Karpas-422 (cell line): ENCODE data around the gene DAB2IP. TPM values are rescaled to one million over a fixed set of nuclear protein-coding genes. Genes with fewer than 3 reads are reported as not detected.

ENCODE experiments used
- DNase-seq: peaks from one replicate; pipeline ENCODE4 v3.0.0-alpha.2; 2015
- H2AFZ ChIP-seq: fragments of 200-600 bp; sonication (generic); 2 replicates; pipeline ENCODE4 v1.6.1; 2014; ENCODE audit warnings: antibody characterized with exemption, low read length, mixed read lengths
- H3K27ac ChIP-seq: fragments of 200-600 bp; sonication (generic); 2 replicates; pipeline ENCODE4 v1.5.1; 2014; ENCODE audit warnings: mild to moderate bottlenecking, low read length, moderate library complexity
- H3K27me3 ChIP-seq: fragments of 200-600 bp; sonication (generic); 2 replicates; pipeline ENCODE4 v1.6.1; 2014; ENCODE audit warnings: low read length, mixed read lengths
- H3K36me3 ChIP-seq: fragments of 200-600 bp; sonication (generic); 2 replicates; pipeline ENCODE4 v1.6.1; 2014; ENCODE audit warnings: low read length, mixed read lengths; ENCODE audit not compliant: insufficient read depth
- H3K4me1 ChIP-seq: fragments of 200-600 bp; sonication (generic); 2 replicates; pipeline ENCODE4 v1.6.1; 2014; ENCODE audit warnings: mild to moderate bottlenecking, low read length, mixed read lengths
- H3K4me2 ChIP-seq: fragments of 200-600 bp; sonication (generic); 2 replicates; pipeline ENCODE4 v1.6.1; 2014; ENCODE audit warnings: low read length, low read depth, mild to moderate bottlenecking; ENCODE audit not compliant: poor library complexity, severe bottlenecking
- H3K4me3 ChIP-seq: fragments of 200-600 bp; sonication (generic); 2 replicates; pipeline ENCODE4 v1.5.1; 2014; ENCODE audit warnings: mild to moderate bottlenecking, antibody characterized with exemption, low read length, mixed read lengths
- H3K79me2 ChIP-seq: fragments of 200-600 bp; sonication (generic); 2 replicates; pipeline ENCODE4 v1.6.1; 2014; ENCODE audit warnings: mild to moderate bottlenecking, low read length, mixed read lengths
- H3K9ac ChIP-seq: fragments of 200-600 bp; sonication (generic); 2 replicates; pipeline ENCODE4 v1.6.0; 2014; ENCODE audit warnings: low read length
- H3K9me2 ChIP-seq: fragments of 200-600 bp; sonication (generic), shearing (Covaris generic); replicated peaks from 2 replicates; pipeline ENCODE4 v1.6.0; 2014; ENCODE audit warnings: mild to moderate bottlenecking, low read length, moderate library complexity; ENCODE audit not compliant: insufficient read depth
- H3K9me3 ChIP-seq: fragments of 300-700, 200-600 bp; sonication (generic); 2 replicates; pipeline ENCODE4 v1.6.1; 2014; ENCODE audit warnings: low read length, mixed read lengths
- H4K20me1 ChIP-seq: fragments of 200-600 bp; sonication (generic); 2 replicates; pipeline ENCODE4 v1.6.1; 2014; ENCODE audit warnings: mild to moderate bottlenecking, antibody characterized with exemption, low read length, low read depth; ENCODE audit not compliant: insufficient read depth
- total RNA-seq: library from RNA; depleted of rRNA; stranded (reverse); fragments of >200 nt; shearing (Covaris generic); gene quantifications from 2 replicates; pipeline ENCODE4 v1.2.3, GENCODE V29; 2014; ENCODE audit warnings: low replicate concordance

The DAB2IP gene
- total RNA-seq, 1 experiment from 2014 or later, result 1.3 TPM

DNA sequence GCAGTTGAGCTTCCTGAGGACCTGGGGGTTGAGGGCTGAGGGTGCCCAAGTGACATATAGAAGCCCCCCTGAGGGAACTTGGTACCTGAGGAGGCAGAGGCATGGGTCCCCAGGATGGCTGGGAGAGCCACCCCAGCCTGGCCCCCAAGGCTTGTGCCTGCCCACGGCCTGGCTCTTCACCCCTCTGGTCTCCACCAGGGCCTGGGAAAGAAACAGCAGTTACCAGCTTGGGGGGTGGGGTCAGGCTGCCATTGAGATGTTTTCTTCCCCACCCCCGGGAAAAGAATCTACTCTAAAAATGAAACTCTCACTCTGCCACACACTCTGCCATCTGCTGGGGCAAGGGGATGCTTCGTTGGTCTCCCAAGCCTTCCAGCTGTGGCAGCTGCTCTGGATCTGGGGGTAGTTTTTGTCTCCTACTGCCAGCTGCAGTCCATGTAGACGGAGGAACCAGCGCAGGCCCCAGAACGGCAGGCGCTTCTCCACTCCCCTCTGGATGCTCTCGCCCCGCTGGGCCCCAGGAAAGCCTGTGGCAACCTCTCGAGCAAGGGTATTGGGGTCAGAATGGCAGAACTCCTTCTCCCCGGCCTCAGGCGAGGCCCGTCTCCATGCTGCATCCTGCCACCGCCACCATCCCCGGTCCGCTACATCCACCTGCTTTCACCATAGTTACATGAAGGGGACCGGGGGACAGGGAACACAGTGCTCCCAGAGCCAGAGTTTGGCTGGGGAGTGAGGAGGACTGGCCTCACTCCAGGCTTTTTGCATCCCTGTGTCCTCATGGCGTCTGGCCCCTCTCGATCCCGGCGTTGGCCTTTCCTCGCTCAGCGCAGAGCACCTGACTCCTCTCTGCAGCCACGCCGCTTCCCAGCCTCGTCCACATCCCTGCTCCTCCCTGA lies 123.5 kb downstream of the DAB2IP start:
- Histone ChIP-seq H3K4me3 (no peak overlapping the region), H2AFZ (no peak overlapping the region), H3K4me1 (no peaks in the 10 kb centered on the region), H4K20me1 (no peaks in the 10 kb centered on the region), H3K27me3 (no peaks in the 10 kb centered on the region), H3K4me2 (no peak overlapping the region), H3K79me2 (no peaks in the 10 kb centered on the region), H3K36me3 (no peaks in the 10 kb centered on the region), H3K9ac (no peak overlapping the region), H3K27ac (no peak overlapping the region), H3K9me3 (no peaks in the 10 kb centered on the region), H3K9me2 (no peaks in the 10 kb centered on the region)
- DNase-seq, result no peak

DNA sequence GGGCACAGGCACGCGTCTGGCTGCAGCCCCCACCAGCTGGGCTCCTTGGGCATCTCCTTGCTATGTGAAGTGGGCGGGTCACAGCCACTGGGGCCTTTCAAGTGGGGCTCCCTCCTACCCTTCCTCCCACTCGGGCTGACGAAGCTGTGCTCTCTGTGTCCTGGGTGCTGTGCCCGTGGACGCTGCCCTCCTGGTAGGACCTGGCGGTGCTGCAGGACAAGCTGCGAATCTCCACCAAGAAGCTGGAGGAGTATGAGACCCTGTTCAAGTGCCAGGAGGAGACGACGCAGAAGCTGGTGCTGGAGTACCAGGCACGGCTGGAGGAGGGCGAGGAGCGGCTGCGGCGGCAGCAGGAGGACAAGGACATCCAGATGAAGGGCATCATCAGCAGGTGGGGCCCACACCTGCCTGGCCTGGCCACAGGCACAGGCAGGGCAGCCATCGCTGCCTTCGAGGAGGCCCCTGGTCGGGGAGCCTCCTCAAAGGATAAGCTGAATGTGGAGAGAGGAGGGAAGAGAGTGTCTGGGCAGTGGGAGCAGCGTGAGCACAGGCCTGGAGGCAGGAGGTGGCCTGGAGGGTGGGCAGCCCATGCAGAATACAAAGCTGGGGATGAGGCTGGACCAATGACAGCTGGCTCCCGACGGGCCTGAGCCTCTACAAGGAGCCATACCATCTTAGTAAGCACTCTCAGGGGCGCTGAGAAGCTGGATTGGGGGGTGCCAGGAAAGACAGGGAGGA lies 124.7 kb downstream of the DAB2IP start:
- no peak overlapping the region for H3K4me2 ChIP-seq
- no peaks in the 10 kb centered on the region for H3K27me3 ChIP-seq
- H2AFZ ChIP-seq, result no peak overlapping the region
- no peaks in the 10 kb centered on the region for H3K9me2 ChIP-seq
- no peaks in the 10 kb centered on the region for H3K9me3 ChIP-seq
- no peaks in the 10 kb centered on the region for H4K20me1 ChIP-seq
- H3K36me3 ChIP-seq, result no peaks in the 10 kb centered on the region
- no peak overlapping the region for H3K27ac ChIP-seq
- no peak overlapping the region for H3K9ac ChIP-seq
- no peak for DNase-seq
- H3K79me2 ChIP-seq, result no peaks in the 10 kb centered on the region
- no peaks in the 10 kb centered on the region for H3K4me1 ChIP-seq
- no peak overlapping the region for H3K4me3 ChIP-seq

GRCh38 chr9:121776739-121777637 lies 125.6 kb downstream of the DAB2IP start:
- H2AFZ ChIP-seq, result no peak overlapping the region
- no peak overlapping the region for H3K4me3 ChIP-seq
- H3K27ac ChIP-seq, result no peak overlapping the region
- no peak overlapping the region for H3K9ac ChIP-seq
- no peaks in the 10 kb centered on the region for H3K79me2 ChIP-seq
- H3K9me2 ChIP-seq, result no peaks in the 10 kb centered on the region
- H4K20me1 ChIP-seq, result no peaks in the 10 kb centered on the region
- no peak for DNase-seq
- no peaks in the 10 kb centered on the region for H3K27me3 ChIP-seq
- H3K4me1 ChIP-seq, result no peaks in the 10 kb centered on the region
- H3K4me2 ChIP-seq, result no peak overlapping the region
- no peaks in the 10 kb centered on the region for H3K9me3 ChIP-seq
- H3K36me3 ChIP-seq, result no peaks in the 10 kb centered on the region

DNA sequence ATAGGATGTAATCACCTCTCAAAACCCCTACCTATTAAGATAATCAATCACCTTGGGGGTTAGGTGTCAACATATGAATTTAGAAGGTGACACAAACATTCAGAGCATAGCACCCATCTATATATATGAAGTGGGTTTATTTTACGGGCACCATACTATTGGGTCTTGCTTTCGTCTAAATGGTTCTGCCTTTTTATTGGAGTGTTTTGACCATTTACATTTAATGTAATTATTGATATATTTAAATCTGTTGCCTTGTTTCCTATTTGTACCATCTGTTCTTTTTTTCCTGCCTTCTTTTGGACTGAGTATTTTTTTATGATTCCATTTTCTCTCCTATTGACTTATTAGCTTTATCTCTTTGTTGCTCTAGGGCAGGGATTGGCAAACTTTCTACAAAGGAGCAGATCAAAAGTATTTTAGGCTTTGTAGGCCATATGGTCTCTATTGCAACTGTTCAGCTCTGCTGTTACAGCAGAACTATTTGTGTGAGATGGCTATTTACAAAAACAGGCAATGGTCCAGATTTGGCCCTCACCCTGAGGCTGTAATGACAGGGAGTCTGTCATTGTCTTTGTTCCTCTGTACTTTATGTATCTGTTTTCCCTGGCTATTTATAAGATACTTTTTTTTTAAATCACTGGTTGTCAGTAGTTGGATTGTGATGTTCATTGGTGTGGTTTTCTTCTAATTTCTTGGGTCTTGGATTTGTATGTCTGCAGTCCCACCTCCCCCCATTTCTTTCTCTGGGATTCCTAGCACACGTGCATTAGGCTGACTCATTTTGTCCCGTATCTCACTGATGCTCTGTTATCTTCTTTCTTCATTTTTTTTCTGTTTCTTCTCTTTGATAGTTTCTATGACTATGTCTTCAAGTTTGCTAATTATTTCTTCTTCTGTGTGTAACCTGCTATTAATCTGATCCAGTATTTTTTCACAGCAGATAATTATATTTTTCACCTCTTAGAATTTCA lies 127.1 kb downstream of the DAB2IP start:
- H3K4me2 ChIP-seq, result no peak overlapping the region
- H3K27me3 ChIP-seq, result no peaks in the 10 kb centered on the region
- no peaks in the 10 kb centered on the region for H4K20me1 ChIP-seq
- no peaks in the 10 kb centered on the region for H3K79me2 ChIP-seq
- H3K36me3 ChIP-seq, result no peaks in the 10 kb centered on the region
- H3K9ac ChIP-seq, result no peak overlapping the region
- no peaks in the 10 kb centered on the region for H3K4me1 ChIP-seq
- H2AFZ ChIP-seq, result no peak overlapping the region
- no peak for DNase-seq
- H3K27ac ChIP-seq, result no peak overlapping the region
- no peaks in the 10 kb centered on the region for H3K9me3 ChIP-seq
- H3K4me3 ChIP-seq, result no peak overlapping the region
- no peaks in the 10 kb centered on the region for H3K9me2 ChIP-seq

- H3K4me1 ChIP-seq, result no peaks in the 10 kb centered on the region
- H4K20me1 ChIP-seq, result no peaks in the 10 kb centered on the region
- no peak overlapping the region for H3K4me2 ChIP-seq
- no peaks in the 10 kb centered on the region for H3K27me3 ChIP-seq
- no peak overlapping the region for H2AFZ ChIP-seq
- H3K9me3 ChIP-seq, result no peaks in the 10 kb centered on the region
- no peak overlapping the region for H3K27ac ChIP-seq
- H3K36me3 ChIP-seq, result no peaks in the 10 kb centered on the region
- H3K4me3 ChIP-seq, result no peak overlapping the region
- no peaks in the 10 kb centered on the region for H3K79me2 ChIP-seq
- H3K9ac ChIP-seq, result no peak overlapping the region
- no peaks in the 10 kb centered on the region for H3K9me2 ChIP-seq
- DNase-seq, result no peak
Measured at GRCh38 chr9:121779381-121780117, 128.1 kb downstream of the DAB2IP start.

GRCh38 chr9:121780177-121781040 lies 129.0 kb downstream of the DAB2IP start:
- no peaks in the 10 kb centered on the region for H3K36me3 ChIP-seq
- H3K9me3 ChIP-seq, result no peaks in the 10 kb centered on the region
- H4K20me1 ChIP-seq, result no peaks in the 10 kb centered on the region
- H3K9me2 ChIP-seq, result no peaks in the 10 kb centered on the region
- no peaks in the 10 kb centered on the region for H3K4me1 ChIP-seq
- DNase-seq, result no peak
- no peak overlapping the region for H3K9ac ChIP-seq
- H3K4me3 ChIP-seq, result no peak overlapping the region
- H3K79me2 ChIP-seq, result no peaks in the 10 kb centered on the region
- no peak overlapping the region for H3K4me2 ChIP-seq
- no peaks in the 10 kb centered on the region for H3K27me3 ChIP-seq
- no peak overlapping the region for H3K27ac ChIP-seq
- H2AFZ ChIP-seq, result no peak overlapping the region
